Activated CD4-positive, alpha-beta T cell treated with anti-CD3 and anti-CD28 coated beads for 24 hours (primary cell): ENCODE measurements around the gene MRPL58.

ENCODE experiments used
- DNase-seq, 2 donors: peaks; one replicate each; pipeline ENCODE4 v3.0.0-alpha.2; 2020; ENCODE audit warnings: low read depth in 2 of 2

The MRPL58 gene

GRCh38 chr17:75046407-75047289, 34.2 kb downstream of the MRPL58 start, which contains the start of the genes ATP5PD and KCTD2:
TSS of gene ATP5PD (minus strand) at chr17:75046969. CDS start at chr17:75042650, 4,319 bp downstream.
TSS of gene KCTD2 (plus strand) at chr17:75047225. CDS start at chr17:75047251, 26 bp downstream.
- DNase-seq, result peak; percentile 92 to 94

GRCh38 chr17:75047398-75048098, 35.1 kb downstream of the MRPL58 start:
- no peak for DNase-seq

GRCh38 chr17:75048249-75048878, 35.9 kb downstream of the MRPL58 start:
- no peak for DNase-seq

GRCh38 chr17:75049057-75049456, 36.6 kb downstream of the MRPL58 start:
- DNase-seq, result no peak

- DNase-seq, result no peak
Observed at GRCh38 chr17:75049706-75050105, 37.2 kb downstream of the MRPL58 start.

GRCh38 chr17:75051941-75052340, 39.5 kb downstream of the MRPL58 start:
- no peak for DNase-seq

- no peak for DNase-seq
Observed at GRCh38 chr17:75059369-75060345, 47.2 kb downstream of the MRPL58 start.

- DNase-seq, result no peak
Observed at GRCh38 chr17:75060434-75061054, 48.1 kb downstream of the MRPL58 start.

GRCh38 chr17:75061055-75061438, 48.6 kb downstream of the MRPL58 start:
- DNase-seq, result no peak

- DNase-seq, result no peak
Observed at GRCh38 chr17:75061618-75062017, 49.1 kb downstream of the MRPL58 start.

- no peak for DNase-seq
Observed at GRCh38 chr17:75063201-75063600, 50.7 kb downstream of the MRPL58 start.

- no peak for DNase-seq
Observed at GRCh38 chr17:75063626-75064025, 51.2 kb downstream of the MRPL58 start.

- no peak for DNase-seq
Observed at GRCh38 chr17:75064040-75064439, 51.6 kb downstream of the MRPL58 start.

GRCh38 chr17:75064460-75064859, 52.0 kb downstream of the MRPL58 start:
- no peak for DNase-seq

- DNase-seq, result no peak
Observed at GRCh38 chr17:75064867-75065561, 52.5 kb downstream of the MRPL58 start.

GRCh38 chr17:75065562-75066151, 53.2 kb downstream of the MRPL58 start:
- DNase-seq, result no peak

- DNase-seq, result no peak
Observed at GRCh38 chr17:75067856-75068255, 55.4 kb downstream of the MRPL58 start.

- no peak for DNase-seq
Observed at GRCh38 chr17:75068750-75069149, 56.3 kb downstream of the MRPL58 start.

- no peak for DNase-seq
Observed at GRCh38 chr17:75069783-75070182, 57.3 kb downstream of the MRPL58 start.
